ENCODE results near the gene FOXK1. TPM values are rescaled to one million over a fixed set of nuclear protein-coding genes. Genes with fewer than 3 reads are reported as not detected.
A peak's percentile ranks its signal among the peaks of the same experiment; 100 is the strongest.

Gene FOXK1
- total and polyA plus RNA-seq, 7 donors = 4.2 to 26.4 (median 16.8) TPM

DNA sequence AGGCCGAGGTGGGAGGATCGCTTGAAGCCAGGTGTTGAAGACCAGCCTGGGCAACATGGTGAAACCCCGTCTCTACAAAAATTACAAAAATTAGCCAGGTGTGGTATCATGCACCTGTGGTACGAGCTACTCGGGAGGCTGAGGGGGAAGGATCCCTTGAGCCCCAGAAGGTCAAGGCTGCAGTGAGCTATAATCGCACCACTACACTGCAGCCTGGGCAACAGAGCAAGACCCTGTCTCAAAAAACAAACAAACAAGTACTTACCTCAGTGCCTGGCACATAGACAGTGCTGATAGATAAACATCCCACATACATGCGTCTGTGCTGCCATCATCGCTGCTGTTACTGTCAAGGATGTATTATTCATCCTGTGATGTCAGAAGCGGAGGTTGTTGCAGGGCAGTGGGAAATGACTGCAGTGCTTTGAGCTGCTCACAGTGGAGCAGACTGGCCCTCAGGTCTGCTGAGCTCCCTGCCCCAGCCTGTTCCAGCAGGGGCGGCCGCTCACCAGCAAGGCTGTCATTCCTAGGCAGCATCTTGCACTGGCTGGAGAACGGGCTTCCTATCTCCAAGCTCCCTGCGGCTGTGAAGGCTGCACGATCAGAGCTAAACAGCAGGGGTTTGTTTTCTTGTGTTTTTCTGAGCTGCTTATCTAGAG, 18.6 kb downstream of the FOXK1 start:
- Histone ChIP-seq H3K9me3 (no peaks in the 10 kb centered on the region), H3K27me3 (ENCODE audit: insufficient read depth in 3 of 3, low read length in 2 of 3) (no peaks in the 10 kb centered on the region), H3K36me3 (ENCODE audit: insufficient read depth in 1 of 2, low read depth in 1 of 2) (no peaks in the 10 kb centered on the region), H3K4me3 (no peak overlapping the region), H3K4me1 (peaks cover 28% of the 10 kb centered on the region), H3K27ac (no peak overlapping the region)
- peak in 3 of 4 donors; percentile 12 to 46 (median 32) for ATAC-seq
- TF ChIP-seq, protein P1, sequence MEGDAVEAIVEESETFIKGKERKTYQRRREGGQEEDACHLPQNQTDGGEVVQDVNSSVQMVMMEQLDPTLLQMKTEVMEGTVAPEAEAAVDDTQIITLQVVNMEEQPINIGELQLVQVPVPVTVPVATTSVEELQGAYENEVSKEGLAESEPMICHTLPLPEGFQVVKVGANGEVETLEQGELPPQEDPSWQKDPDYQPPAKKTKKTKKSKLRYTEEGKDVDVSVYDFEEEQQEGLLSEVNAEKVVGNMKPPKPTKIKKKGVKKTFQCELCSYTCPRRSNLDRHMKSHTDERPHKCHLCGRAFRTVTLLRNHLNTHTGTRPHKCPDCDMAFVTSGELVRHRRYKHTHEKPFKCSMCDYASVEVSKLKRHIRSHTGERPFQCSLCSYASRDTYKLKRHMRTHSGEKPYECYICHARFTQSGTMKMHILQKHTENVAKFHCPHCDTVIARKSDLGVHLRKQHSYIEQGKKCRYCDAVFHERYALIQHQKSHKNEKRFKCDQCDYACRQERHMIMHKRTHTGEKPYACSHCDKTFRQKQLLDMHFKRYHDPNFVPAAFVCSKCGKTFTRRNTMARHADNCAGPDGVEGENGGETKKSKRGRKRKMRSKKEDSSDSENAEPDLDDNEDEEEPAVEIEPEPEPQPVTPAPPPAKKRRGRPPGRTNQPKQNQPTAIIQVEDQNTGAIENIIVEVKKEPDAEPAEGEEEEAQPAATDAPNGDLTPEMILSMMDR (IDR thresholded peaks at IDR 0.05) = no peak
- intact Hi-C loops (cut with DNase I) = no loop called here
- no peak for DNase-seq
- WGBS, 3 donors = 80 to 84% (median 82%) methylated on average over 14 of the region's 14 CpGs

DNA sequence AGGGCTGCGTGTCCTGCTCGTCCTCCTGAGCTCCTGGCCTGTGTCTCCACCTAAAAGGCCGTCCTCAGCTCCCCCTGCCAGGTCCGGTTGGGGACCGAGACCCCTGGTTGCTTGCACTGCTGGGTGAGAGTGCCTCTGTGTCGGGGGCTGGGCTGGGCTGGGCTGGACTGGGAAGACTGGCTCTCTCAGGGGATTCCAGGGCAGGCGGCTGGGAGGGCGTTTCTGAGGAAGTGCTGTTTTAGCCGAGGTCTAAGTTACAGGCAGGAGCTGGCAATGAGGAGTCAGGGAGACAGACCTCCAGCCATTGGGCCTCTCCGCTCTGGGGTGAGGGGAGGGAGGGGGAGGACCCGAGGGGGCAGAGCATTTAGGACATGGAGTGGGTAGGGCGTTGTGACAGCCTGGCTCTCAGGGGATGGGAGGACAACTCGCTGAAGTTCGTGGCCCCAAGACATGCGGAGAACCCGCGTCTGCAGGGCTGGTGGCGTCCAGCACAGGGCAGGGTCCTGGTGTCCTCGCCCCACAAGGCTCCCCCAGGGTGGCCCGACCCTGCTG, 20.9 kb downstream of the FOXK1 start:
- ATAC-seq = peak in 2 of 4 donors; percentile 12 to 19
- Histone ChIP-seq H3K27ac (no peak overlapping the region), H3K36me3 (ENCODE audit: insufficient read depth in 1 of 2, low read depth in 1 of 2) (no peaks in the 10 kb centered on the region), H3K4me3 (no peak overlapping the region), H3K27me3 (ENCODE audit: insufficient read depth in 3 of 3, low read length in 2 of 3) (no peaks in the 10 kb centered on the region), H3K9me3 (no peaks in the 10 kb centered on the region), H3K4me1 (peaks cover 27% of the 10 kb centered on the region)
- intact Hi-C loops (cut with DNase I) = no loop called here
- no peak for DNase-seq
- 65 to 71% (median 70%) methylated on average over 19 to 20 of the region's 20 CpGs for WGBS, 3 donors
- TF ChIP-seq, protein P1 (IDR thresholded peaks at IDR 0.05) = no peak

DNA sequence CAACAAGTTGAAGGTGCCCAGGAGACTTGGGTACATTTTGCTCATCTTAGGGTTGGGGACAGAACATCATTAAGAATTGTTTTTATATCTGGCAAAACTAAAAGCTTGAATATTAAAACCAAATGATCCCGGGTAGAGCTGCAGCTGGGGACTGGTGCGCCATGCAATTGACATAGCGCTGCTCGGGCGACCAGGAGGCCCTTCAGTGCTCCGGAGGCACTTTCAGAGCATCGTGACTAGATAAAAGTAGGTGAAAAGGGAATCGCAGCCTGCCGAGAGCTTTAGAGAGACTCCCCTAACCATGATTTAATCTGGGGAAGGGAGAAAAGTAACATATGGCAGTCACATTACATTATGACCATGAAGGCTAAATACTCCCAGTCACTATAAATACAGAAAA, 21.4 kb downstream of the FOXK1 start:
- Histone ChIP-seq H3K27ac (no peak overlapping the region), H3K9me3 (no peaks in the 10 kb centered on the region), H3K4me1 (peaks cover 27% of the 10 kb centered on the region), H3K27me3 (ENCODE audit: insufficient read depth in 3 of 3, low read length in 2 of 3) (no peaks in the 10 kb centered on the region), H3K36me3 (ENCODE audit: insufficient read depth in 1 of 2, low read depth in 1 of 2) (no peaks in the 10 kb centered on the region), H3K4me3 (no peak overlapping the region)
- ATAC-seq (no peak), DNase-seq (no peak)
- 87 to 96% (median 93%) methylated on average over 9 of the region's 9 CpGs for WGBS, 3 donors
- TF ChIP-seq, protein P1 (IDR thresholded peaks at IDR 0.05) = no peak
- intact Hi-C loops (cut with DNase I) = no loop called here

DNA sequence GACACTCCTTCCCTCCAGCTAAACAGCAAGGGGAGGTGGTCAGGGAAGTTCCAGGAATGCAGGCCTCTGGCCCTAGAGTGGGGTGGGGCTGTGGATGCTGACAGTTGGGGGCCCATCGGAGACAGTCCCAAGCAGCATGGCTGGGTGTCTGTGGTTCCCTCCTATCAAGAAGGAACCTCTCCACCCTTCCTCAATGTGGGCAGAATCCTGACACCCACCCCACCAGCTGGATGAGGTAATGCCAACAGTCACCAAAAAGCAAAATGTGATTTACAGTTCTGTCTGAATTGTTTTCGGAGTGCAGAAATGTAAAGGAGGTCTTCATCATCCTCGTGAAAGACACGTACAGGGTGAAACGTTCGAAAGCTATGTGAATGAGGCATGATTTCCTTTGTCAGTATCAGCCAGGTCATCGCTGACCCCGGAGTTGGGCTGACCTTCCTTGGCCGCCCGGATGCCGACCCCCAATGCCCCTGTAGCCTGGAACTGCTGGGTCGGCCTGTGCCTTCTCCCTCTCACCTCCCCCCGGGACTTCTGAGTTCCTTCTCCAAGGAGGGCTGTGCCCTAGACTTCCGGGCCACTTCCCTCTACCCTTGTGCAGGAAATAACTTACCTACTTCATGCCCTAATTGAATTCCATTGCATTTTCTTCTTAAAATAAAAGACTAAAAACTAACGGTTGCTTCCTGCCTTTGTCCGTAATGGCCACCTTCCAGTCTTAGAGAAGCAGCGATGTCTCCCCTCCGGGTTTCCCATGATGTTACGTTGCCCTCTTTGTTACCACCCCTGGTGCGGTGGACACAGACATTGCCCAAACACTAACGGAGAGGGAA, 24.5 kb downstream of the FOXK1 start:
- no peaks in the 10 kb centered on the region for H3K27me3 ChIP-seq (ENCODE audit: insufficient read depth in 3 of 3, low read length in 2 of 3)
- no peak overlapping the region for H3K4me3 ChIP-seq
- no peak for ATAC-seq
- peaks cover 13% of the 10 kb centered on the region for H3K4me1 ChIP-seq
- peak overlapping the region; percentile 31 for H3K27ac ChIP-seq
- intact Hi-C loops (cut with DNase I) = no loop called here
- 58 to 62% (median 62%) methylated on average over 21 of the region's 21 CpGs for WGBS, 3 donors
- TF ChIP-seq, protein P1 (IDR thresholded peaks at IDR 0.05) = no peak
- DNase-seq = no peak
- H3K9me3 ChIP-seq = no peaks in the 10 kb centered on the region
- no peaks in the 10 kb centered on the region for H3K36me3 ChIP-seq (ENCODE audit: insufficient read depth in 1 of 2, low read depth in 1 of 2)
